Measurements from ENCODE around the gene CYSRT1.

GRCh38 chr9:137219757-137220316 lies 5.1 kb upstream of the CYSRT1 start:
- no peak for TF ChIP-seq EZH2 (IDR thresholded peaks at IDR 0.05; ENCODE audit: low read length)
- TF ChIP-seq, protein P1, sequence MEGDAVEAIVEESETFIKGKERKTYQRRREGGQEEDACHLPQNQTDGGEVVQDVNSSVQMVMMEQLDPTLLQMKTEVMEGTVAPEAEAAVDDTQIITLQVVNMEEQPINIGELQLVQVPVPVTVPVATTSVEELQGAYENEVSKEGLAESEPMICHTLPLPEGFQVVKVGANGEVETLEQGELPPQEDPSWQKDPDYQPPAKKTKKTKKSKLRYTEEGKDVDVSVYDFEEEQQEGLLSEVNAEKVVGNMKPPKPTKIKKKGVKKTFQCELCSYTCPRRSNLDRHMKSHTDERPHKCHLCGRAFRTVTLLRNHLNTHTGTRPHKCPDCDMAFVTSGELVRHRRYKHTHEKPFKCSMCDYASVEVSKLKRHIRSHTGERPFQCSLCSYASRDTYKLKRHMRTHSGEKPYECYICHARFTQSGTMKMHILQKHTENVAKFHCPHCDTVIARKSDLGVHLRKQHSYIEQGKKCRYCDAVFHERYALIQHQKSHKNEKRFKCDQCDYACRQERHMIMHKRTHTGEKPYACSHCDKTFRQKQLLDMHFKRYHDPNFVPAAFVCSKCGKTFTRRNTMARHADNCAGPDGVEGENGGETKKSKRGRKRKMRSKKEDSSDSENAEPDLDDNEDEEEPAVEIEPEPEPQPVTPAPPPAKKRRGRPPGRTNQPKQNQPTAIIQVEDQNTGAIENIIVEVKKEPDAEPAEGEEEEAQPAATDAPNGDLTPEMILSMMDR (optimal IDR thresholded peaks at IDR 0.05 in 1 of 3, IDR thresholded peaks at IDR 0.05 in 1 of 3, conservative IDR thresholded peaks at IDR 0.05 in 1 of 3; ENCODE audit: extremely low read depth in 1 of 3, insufficient read depth in 2 of 3, low read length in 3 of 3), result no peak
